Measurements from ENCODE around the gene MCMBP.
"Not testable (repeated sequence)": the region's sequence is repeated elsewhere in the genome, so short reads cannot be mapped to it uniquely, and the experiment has no call there.

The MCMBP gene

GRCh38 chr10:119795101-119795500, 77.5 kb downstream of the MCMBP start:
- CTCF ChIA-PET; POLR2A ChIA-PET; H3K36me3 ChIP-seq (ENCODE audit: control insufficient read depth in 2 of 2, insufficient read depth in 1 of 2, low read length in 2 of 2); H3K27ac ChIP-seq (ENCODE audit: extremely low read depth, low read depth, low read length); H3K4me1 ChIP-seq (ENCODE audit: control insufficient read depth, insufficient read depth, low read length); H3K9me3 ChIP-seq (ENCODE audit: control insufficient read depth, insufficient read depth, low read depth, low read length); H3K4me3 ChIP-seq (ENCODE audit: low read depth, low read length): not testable (repeated sequence)

GRCh38 chr10:119786117-119786769, 86.4 kb downstream of the MCMBP start:
- CTCF ChIA-PET, result interaction anchor here (3.0 kb wide), 1 partner anchor 35 kb away, joined by 13 read pairs; no protein-coding TSS in a partner anchor
- Histone ChIP-seq H3K36me3 (ENCODE audit: control insufficient read depth in 2 of 2, insufficient read depth in 1 of 2, low read length in 2 of 2) (no peaks in the 10 kb centered on the region), H3K4me3 (ENCODE audit: low read depth, low read length) (no peak overlapping the region), H3K9me3 (ENCODE audit: control insufficient read depth, insufficient read depth, low read depth, low read length) (no peaks in the 10 kb centered on the region), H3K27ac (ENCODE audit: extremely low read depth, low read depth, low read length) (no peak overlapping the region), H3K4me1 (ENCODE audit: control insufficient read depth, insufficient read depth, low read length) (peaks cover 19% of the 10 kb centered on the region)
- POLR2A ChIA-PET, result interaction anchor here (0.7 kb wide), 1 partner anchor 16 kb away, joined by 4 read pairs; no protein-coding TSS in a partner anchor
- TF ChIP-seq ZBTB20 (tag by site-specific recombination; IDR thresholded peaks at IDR 0.05), result peak; percentile 88
- peak; percentile 81 for TF ChIP-seq FEZF1 (tag by site-specific recombination; IDR thresholded peaks at IDR 0.05)
- peak; percentile 85 for TF ChIP-seq ZNF341 (tag by site-specific recombination; IDR thresholded peaks at IDR 0.05; ENCODE audit: low read depth)
- no peak for TF ChIP-seq ZNF311 (tag by site-specific recombination; IDR thresholded peaks at IDR 0.05; ENCODE audit: borderline replicate concordance)
- peak; percentile 84; the same call in 1 of the 2 replicates for TF ChIP-seq ZNF600 (tag by site-specific recombination; IDR thresholded peaks at IDR 0.05)
- peak; percentile 59; the same call in 1 of the 2 replicates for TF ChIP-seq ZNF843 (tag by site-specific recombination; IDR thresholded peaks at IDR 0.05)
- 0 out of 2 replicates have a peak, but pooled peaks have one; percentile 11 for TF ChIP-seq ZNF692 (tag by site-specific recombination; IDR thresholded peaks at IDR 0.05)
- no peak for TF ChIP-seq PBX3 (CRISPR knock-in tag; IDR thresholded peaks at IDR 0.05)
- 0 out of 2 replicates have a peak, but pooled peaks have one; percentile 13 for TF ChIP-seq ZNF561 (tag by site-specific recombination; IDR thresholded peaks at IDR 0.05; ENCODE audit: borderline replicate concordance)
- TF ChIP-seq ZNF768 (tag by site-specific recombination; IDR thresholded peaks at IDR 0.05), result no peak
- peak; percentile 28; the same call in 1 of the 2 replicates for TF ChIP-seq ZBTB17 (tag by site-specific recombination; IDR thresholded peaks at IDR 0.05)
- peak; percentile 35 for TF ChIP-seq ZNF629 (tag by site-specific recombination; IDR thresholded peaks at IDR 0.05)
- peak; percentile 59 for TF ChIP-seq PRDM1 (tag by site-specific recombination; IDR thresholded peaks at IDR 0.05)
- peak; percentile 79 for TF ChIP-seq IKZF3 (tag by site-specific recombination; IDR thresholded peaks at IDR 0.05)
- TF ChIP-seq ZNF514 (tag by site-specific recombination; IDR thresholded peaks at IDR 0.05), result no peak
- TF ChIP-seq ZBTB48 (tag by site-specific recombination; IDR thresholded peaks at IDR 0.05), result peak; percentile 40; the same call in 1 of the 2 replicates
- TF ChIP-seq SP7 (tag by site-specific recombination; IDR thresholded peaks at IDR 0.05), result peak; percentile 71
- 0 out of 2 replicates have a peak, but pooled peaks have one; percentile 20 for TF ChIP-seq ZNF24 (tag by site-specific recombination; IDR thresholded peaks at IDR 0.05)
- peak; percentile 69 for TF ChIP-seq MZF1 (tag by site-specific recombination; IDR thresholded peaks at IDR 0.05; ENCODE audit: borderline replicate concordance)
- no peak for TF ChIP-seq ZNF354C (tag by site-specific recombination; IDR thresholded peaks at IDR 0.05; ENCODE audit: borderline replicate concordance, low read depth)
- peak; percentile 60 for TF ChIP-seq PRDM10 (tag by site-specific recombination; IDR thresholded peaks at IDR 0.05)
- TF ChIP-seq WT1 (tag by site-specific recombination; IDR thresholded peaks at IDR 0.05), result peak; percentile 71
- 0 out of 2 replicates have a peak, but pooled peaks have one; percentile 7 for TF ChIP-seq ZNF10 (tag by site-specific recombination; IDR thresholded peaks at IDR 0.05)
- no peak for TF ChIP-seq ZNF513 (tag by site-specific recombination; IDR thresholded peaks at IDR 0.05)
- 0 out of 2 replicates have a peak, but pooled peaks have one; percentile 33 for TF ChIP-seq KLF8 (tag by site-specific recombination; IDR thresholded peaks at IDR 0.05)
- TF ChIP-seq ZXDB (tag by site-specific recombination; IDR thresholded peaks at IDR 0.05), result 0 out of 2 replicates have a peak, but pooled peaks have one; percentile 40
- peak; percentile 50; the same call in 1 of the 2 replicates for TF ChIP-seq ZNF335 (tag by site-specific recombination; conservative IDR thresholded peaks at IDR 0.05)
- peak; percentile 91 for TF ChIP-seq GLIS1 (tag by site-specific recombination; IDR thresholded peaks at IDR 0.05)

Measured in HEK293 (cell line).